IPS-NIHi11 (cell line): ENCODE results near the gene CLSTN1.
A peak's percentile ranks its signal among the peaks of the same experiment; 100 is the strongest.
"Not testable (repeated sequence)": the region's sequence is repeated elsewhere in the genome, so short reads cannot be mapped to it uniquely, and the experiment has no call there.

ENCODE experiments used
- DNase-seq: peaks from one replicate; pipeline ENCODE4 v3.0.0; 2012; ENCODE audit warnings: mixed read lengths, low spot score

CLSTN1 gene

DNA sequence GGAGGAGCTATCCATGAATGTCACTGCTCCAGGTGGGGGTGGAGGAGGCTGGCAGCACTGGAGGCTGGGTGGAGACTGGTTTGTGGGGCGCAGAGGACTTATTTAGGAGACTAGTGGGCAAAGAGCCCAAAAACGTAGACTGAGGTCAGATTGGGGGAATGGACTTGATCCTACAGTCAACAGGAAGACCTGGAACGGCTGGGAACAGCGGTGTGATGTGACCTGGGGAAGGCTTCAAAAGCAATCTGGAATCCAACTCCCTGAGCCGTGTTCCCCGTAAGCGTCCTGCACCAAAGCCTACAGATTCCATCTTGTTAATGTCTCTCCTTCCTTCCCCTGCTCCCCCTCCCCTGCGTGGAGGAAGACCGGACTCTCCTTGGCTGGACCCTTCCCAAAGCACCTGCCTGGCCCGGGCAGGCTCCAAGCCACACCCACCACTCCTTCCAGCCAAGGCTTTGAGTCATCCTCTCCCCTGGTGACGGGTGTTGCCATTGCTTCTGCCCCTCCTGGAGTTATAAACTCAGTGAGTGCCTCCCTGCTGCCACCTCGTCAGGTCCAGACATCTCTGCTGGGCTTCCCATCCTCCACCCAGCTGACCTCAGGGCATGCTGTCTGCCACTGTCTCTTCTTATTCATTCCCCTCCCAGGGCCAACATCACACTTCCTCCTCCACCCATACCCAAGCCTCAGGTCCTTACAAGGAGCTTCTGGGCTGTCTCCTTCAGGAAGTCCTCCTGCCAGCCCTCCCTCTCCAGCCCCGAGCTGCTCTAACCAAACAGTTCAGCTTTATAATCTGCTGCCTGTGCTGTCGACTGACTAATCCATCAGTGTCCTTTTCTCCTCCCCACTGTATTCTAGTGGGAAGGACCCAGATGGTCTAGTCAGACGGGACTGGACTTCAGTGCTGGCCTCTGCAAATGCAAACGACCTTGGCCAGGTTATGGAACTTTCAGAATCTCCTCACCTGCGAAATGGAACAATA, 1.6 kb upstream of the CLSTN1 start:
- peak; percentile 76 for DNase-seq

DNA sequence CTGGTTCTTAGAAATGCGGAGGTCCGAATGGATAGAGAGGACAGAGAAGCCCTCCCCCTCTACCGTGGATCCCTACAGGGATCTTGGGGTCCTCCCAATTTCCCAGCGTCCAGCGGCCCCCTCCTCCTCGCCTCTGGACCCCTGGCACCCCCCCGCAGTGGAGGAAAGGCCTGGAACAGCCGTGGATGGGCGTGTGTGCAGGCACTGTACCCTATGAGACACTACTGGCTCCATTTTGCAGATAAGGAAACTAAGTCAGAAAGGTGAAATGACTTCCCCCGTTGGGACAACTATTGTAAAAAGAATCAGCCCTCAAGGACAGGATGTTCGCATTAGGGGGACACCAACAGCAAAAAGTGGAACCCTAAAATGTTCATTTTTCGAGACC, 931 bp upstream of the CLSTN1 start:
- DNase-seq: no peak

DNA sequence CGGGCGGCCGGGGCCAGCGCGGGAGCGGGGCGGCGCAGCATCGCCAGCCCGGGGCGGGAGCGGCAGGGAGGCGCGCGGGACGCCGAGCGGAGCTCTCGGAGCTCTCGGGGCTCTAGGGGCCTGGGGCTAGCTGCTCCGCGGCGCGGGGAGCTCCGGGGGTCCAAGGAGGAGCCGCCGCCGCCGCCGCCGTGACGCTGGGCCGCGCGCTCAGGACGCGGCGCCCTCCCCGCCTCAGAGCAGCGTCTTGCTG, 147 bp downstream of the CLSTN1 start:
- DNase-seq: no peak

DNA sequence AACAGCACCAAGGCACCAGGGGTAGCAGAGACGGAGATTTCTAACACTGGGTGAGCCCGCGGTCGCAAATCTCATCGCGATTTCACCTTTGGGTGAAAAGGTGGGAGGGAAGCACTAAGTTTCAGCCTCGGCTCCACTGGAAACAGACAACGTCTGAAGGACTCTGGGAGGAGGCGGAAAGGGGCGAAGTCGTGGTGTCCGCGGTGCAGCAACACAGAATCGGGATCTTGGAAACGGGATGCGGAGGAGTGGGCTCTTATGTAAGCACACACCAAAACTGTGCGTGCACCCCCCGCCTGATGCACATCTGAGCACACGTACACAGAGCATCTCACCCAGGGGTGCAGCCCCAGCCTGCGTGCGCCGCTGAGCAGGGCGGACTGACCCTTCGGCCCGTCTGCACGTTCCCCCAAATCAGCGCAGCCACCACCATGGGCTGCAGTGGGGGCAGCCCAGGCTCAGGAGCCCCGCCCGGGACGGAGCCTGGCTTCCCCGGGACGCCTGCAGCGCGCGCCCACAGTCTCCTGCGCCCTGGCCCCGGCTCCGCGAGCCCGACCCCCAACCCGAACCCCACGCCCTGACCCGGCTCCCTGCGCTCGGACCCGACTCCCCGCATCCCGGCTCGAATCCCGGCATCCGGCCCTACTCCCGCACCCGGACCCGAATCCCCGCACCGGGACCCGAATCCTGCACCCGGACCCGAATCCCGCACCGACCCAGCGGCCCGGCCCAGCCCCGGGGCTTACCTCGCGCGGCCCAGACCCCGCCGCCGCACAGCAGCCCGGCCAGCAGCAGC, 670 bp downstream of the CLSTN1 start:
- no peak for DNase-seq

DNA sequence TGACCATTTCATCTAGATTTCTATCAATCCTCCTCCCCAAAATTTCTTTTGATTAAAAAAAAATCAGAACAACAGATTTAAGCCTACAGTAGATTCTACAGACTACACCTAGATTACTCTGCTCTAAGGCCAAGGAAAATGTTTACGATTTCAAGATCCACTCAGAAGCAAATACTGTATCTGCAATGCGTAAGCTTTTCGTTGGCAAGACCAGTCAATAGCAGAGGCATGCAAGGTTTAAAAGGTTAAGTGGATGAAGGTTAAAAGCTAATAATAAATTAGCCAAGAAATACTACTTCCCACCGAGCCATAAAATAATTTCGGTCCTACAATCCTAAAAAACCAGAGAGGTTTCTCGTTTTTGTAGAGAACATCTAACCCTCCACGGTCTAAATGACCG, 1.3 kb downstream of the CLSTN1 start:
- no peak for DNase-seq

DNA sequence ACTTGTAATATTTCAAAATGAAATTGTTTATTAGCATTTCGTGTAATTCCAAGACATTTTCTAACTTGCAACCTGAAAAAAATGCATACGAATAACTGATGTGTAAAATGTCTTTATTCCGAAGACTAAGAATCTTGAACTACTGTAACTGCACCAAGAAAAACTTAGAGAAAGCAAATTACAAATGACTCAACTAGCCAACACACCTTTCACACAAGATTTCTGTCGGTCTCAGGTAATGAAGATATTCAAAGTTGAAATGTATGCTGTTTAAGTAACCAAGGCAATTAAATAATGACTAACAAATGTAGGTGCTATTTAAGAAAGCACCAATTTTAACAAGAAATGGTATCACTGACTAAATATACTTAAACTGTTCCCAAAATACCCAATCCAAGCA, 2.1 kb downstream of the CLSTN1 start:
- DNase-seq: no peak

DNA sequence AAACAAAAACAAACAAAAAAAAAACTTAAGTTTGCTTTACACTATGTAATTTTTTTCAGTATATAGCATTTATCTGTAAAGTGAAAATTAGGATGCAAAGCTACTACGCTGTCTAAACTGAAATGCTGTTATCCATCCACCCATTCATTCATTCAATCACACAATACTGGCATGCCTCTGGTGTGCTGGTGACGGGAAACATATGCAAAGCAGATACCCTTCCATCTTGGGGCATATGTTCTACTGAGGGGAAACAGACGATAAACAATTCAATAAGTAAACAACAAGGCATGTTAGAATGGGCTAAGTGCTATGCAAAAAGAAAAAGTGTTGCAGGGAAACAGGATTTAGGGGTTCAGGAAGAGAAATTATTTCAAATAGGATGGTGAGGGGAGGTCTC, 3.2 kb downstream of the CLSTN1 start:
- no peak for DNase-seq

DNA sequence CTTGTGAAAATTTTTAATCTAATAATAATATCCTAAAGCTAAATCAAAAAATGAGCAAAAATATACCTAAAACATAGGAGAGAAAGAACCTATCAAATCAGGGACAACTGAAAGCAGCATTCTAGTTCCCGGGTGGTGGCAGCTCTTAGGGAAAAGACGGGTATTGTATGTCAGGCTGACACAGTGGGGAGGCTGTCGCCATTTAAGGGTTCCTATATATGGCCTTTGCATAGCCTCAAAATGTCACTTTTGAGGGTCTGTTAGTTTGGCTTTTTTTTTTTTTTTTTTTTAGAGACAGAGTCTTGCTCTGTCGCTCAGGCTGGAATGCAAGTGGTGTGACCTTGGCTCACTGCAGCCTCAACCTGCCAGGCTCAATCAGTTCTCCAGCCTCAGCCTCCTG, 6.0 kb downstream of the CLSTN1 start:
- no peak for DNase-seq

DNA sequence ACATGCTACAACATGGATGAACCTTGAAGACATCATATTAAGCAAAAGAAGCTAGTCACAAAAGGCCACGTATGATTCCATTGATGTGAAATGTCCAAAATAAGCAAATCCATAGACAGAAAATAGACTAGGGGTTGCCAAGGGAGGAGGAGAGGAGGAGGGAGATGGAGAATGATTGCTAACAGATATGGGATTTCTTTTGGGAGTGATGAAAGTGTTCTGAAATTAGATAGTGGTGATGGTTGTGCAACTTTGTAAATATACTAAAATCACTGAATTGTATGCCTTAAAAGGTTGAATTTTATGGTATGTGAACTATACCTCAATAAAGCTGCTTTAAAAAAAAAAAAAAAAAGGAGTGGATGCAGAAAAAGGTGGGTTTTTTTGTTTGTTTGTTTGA, 7.6 kb downstream of the CLSTN1 start:
- DNase-seq: no peak

DNA sequence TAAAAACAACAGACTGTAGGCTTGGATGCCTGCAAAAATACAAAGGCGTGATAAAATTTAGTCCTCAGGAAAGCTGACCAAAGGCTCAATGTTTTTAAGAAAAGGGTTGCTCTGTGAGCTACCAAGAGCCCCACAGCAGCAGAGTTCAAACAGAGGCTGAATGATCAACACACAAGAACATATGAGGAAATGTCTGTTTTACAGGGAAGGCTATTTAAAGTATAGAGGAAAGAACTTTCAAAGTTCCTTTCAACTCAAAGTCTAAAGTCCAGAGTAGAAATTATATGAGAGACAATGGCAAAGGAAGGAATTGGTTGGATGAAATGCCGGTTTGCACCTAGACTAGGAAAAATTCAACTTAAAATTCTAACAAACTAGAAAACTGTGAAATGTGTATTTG, 8.6 kb downstream of the CLSTN1 start:
- DNase-seq: no peak

DNA sequence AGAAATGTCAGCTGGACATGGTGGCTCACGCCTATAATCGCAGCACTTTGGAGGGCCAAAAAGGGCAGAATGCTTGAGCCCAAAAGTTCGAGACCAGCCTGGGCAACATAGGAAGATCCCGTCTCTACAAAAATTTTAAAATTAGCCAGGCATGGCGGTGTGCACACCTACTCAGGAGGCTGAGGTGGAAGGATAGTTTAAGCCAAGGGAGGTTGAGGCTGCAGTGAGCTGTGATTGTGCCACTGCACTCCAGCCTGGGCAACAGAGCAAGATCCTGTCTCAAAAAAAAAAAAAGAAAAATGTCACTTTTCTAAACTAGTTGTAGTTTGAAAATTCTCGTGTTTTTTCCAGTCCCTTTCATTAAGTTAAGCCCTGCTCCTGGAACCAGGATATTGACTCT, 9.1 kb downstream of the CLSTN1 start:
- no peak for DNase-seq

DNA sequence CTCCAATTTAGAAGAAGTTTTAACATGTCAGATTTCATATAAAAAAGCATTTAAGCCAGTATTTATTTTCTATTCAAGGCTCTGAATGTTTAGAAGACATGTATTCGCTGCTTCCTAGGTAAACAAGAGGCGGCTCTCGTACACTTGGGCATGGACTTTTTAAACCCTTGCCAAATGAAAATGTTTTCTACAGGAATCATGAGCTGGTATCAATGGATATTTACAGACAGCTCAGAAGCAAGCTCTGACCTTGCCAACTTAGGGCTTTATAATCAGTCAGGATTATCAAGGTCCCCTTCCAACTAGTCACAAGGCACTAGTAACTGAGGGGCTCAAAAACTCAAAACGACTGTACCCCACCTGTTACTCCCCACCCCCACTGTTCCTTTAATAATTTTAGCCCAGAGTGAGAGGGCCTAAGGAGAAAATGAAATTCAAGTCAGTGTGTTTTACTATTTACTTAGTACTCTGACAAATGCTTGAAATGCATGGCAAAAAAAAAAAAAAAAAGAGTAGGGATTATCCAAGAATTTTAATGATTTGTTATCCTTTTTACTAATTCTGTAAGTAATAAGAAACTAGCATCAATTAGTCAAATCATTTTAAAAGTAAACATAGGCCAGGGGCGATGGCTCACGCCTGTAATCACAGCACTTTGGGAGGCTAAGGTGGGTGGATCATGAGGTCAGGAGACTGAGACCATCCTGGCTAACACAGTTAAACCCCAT, 12.4 kb downstream of the CLSTN1 start:
- DNase-seq: no peak

DNA sequence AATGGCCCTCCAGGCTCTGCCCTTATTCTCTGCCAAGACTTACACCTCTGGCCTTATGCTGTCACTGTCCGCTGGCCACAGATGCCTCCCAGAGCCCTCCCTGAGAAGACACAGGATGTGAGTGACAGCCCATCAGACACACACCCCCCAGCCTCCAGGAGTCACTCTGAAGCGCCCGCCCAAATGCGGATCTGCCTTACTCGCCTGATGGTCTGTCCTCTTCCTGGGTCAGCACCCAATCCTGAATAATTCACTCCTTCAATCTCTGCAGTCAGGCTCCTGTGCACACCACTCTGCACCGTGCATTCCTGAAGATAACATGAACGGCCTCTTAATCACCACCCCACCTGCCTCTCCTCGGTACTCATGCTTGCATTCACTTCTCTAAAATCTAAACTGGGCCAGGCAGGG, 14.7 kb downstream of the CLSTN1 start:
- DNase-seq: no peak

DNA sequence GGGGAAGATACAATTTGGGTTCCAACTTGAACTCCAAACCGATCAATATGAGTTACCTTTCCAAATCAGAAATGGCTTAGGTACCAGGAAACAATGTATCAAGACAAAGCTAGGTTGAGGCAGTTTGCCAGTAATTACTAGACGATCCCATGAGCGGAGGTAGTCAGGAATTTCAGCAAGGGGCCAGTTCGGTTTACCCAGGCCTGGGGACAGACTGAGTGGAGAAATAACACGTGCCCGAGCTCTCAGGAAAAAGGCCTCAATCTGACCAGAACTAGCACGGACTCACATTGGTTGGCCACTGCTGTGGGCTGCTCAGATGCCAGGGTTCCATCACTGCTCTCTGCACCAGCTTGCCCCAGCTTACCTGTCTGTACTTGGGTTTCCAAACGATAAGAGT, 15.3 kb downstream of the CLSTN1 start:
- no peak for DNase-seq

DNA sequence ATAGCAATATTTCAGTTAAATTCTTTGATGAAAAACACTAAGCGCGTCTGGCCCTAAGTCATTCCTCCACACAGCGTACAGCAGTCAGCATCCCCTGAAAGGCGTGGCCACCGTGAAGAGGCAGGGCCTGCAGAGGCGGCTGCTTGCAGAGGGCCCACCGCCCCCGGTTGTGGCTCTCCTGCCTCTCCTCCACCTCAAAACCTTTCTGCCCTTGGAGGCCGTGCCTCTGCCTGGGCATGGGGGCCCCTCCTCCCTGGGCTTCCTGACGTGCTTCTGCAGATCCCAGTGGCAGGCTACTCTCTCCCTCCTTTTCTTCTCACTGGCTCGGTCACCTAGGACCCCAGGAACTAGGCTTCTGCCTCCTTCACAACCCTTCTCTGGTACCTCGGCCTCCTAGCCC, 16.2 kb downstream of the CLSTN1 start:
- DNase-seq: no peak

DNA sequence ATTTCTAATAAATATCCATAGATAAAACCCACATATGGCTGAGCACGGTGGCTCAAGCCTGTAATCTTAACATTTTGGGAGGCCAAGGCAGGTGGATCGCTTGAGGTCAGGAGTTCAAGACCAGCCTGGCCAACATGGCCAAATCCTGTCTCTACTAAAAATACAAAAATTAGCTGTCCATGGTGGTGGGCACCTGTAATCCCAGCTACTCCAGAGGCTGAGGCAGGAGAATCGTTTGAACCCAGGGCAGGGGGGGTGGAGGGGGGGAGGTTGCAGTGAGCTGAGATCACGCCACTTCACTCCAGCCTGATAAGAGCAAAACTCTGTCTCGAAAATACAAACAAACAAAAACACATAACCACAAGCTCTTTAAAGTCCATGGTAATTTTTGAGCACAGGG, 17.8 kb downstream of the CLSTN1 start:
- DNase-seq: not testable (repeated sequence)

DNA sequence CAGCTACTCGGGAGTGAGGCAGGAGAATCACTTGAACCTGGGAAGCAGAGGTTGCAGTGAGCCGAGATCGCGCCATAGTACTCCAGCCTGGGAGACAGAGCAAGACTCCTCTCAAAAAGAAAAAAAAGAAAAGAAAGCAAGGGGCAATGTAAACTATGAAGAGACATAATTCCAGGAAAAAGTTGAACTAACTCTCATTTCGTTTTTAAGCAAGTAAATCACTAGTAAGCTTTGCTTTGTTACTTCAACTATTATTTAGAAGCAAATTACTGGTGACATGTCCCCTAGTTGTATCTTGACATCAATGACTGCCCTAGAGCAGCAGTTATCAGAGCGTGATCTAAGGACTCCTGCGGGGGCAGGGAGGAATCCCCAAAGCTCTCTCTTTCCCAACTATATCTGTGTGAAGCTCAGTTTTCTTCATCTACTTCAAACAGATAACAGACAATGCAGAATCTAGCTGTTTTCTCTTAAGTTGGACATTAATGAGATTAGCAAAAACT, 18.7 kb downstream of the CLSTN1 start:
- DNase-seq: no peak

DNA sequence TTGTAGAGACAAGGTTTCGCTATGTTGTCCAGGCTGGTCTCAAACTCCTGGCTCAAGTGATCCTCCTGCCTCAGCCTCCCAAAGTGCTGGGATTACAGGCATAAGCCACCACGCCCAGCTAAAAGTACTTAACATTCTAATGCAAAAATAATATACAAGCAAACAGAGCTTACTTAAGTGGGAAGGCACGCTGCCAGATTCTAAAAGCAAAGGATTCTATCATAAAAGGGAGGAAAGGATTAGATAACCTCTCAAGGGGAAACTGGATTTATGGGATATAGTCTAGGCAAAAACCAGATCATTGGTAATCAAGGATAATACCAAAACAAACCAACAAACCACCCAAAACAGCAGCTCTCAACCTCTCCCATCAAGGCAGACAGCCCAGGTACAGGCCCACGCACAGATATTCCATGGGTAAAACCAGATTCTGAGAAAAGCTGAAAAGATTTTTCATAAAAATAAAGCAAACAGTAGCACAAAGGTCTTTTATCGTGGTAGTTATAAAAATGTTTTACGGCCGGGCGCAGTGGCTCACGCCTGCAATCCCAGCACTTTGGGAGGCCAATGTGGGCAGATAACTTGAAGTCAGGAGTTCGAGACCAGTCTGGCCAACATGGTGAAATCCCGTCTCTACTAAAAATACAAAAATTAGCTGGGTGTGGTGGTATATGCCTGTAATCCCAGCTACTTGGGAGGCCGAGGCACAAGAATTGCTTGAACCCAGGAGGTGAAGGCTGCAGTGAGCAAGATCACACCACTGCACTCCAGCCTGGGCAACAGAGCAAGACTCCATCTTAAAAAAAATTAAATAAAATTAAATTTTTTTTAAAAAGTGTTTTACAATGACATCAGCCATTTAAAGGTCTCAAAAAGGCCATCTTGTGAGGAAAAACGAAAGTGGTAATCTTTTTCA, 20.5 kb downstream of the CLSTN1 start:
- DNase-seq: not testable (repeated sequence)

DNA sequence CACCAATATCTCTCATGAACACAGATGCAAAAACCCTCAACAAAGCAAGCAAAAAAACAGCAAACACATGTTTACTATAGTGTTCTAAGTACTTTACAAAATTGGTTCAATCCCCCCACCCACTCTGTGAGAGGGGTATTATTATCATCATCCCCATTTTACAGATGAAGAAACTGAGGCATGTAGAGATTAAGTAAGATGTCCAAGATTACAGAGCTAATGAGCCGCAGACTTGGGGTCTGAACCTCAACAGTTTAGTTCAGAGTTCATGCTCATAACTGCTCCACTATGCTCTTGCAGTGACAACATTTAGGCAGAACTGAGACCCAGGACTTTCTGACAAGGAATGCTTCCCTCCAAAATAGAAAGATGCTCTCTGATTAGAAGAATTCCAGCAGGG, 21.9 kb downstream of the CLSTN1 start:
- DNase-seq: no peak

DNA sequence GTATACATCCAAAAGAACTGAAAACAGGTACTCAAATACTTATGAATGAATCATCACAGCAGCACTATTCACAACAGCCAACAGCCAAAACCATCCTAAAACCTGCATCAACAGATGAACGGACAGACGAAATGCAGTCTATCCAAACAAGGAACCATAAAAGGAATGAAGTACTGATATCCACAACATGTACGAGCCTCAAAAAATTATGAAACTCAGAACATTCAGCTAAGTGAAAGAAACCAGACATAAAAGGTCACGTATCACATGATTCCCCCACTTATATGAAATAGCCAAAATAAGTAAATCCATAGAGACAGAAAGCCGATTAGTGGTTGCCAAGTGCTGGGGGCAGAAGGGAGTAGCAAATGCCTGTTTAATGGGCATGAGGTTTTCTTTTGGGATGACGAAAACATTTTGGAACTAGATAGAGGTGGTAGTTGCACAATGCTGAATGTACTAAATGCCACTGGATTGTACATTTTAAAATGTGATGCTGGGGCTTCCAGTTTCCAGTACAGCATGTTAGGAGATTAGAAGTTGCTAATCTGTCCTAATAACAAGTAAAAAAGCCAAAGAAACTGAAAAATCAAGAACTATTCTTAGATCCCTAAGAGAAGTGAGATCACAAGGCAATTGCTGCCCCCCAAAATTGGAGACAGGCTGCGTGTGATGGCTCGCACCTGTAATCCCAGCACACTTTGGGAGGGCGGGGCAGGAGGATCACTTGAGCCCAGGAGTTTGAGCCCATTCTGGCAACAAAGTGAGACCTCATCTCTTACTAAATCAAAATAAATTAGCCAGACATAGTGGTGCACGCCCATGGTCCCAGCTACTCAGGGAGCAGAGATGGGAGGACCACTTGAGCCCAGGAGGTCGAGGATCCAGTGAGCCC, 25.3 kb downstream of the CLSTN1 start:
- no peak for DNase-seq

DNA sequence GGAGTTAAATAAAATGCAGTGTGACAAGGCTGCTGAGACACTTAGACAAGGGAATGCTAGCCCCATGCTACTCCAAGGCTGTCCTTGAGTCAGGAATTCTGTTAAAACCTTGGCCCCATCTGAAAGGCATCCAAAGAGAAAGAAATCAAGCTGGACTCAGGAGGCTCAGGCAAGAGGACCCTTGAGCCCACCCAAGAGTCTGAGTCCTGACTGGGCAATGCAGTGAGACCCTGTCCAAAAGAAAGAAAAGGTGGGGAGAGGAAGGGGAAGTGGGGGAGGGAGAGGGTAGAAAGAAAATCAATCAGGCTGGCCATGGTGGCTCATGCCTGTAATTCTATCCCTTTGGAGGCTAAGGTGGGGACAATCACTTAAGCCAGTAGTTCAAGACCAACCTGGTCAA, 26.7 kb downstream of the CLSTN1 start:
- no peak for DNase-seq
